Activated CD4-positive, alpha-beta T cell treated with anti-CD3 and anti-CD28 coated beads for 1 hour (primary cell): ENCODE results near the gene MAP3K6.
A peak's percentile ranks its signal among the peaks of the same experiment; 100 is the strongest.

Experiments
- DNase-seq: peaks from one replicate; pipeline ENCODE4 v3.0.0-alpha.2; 2020

The MAP3K6 gene

GRCh38 chr1:27374362-27375086, 7.8 kb upstream of the MAP3K6 start, which contains the start of gene FCN3:
Gene FCN3 (minus strand): TSS chr1:27374824. CDS start chr1:27374818, 6 bp downstream.
- no peak for DNase-seq

GRCh38 chr1:27372808-27373690, 6.3 kb upstream of the MAP3K6 start:
- DNase-seq: no peak

DNA sequence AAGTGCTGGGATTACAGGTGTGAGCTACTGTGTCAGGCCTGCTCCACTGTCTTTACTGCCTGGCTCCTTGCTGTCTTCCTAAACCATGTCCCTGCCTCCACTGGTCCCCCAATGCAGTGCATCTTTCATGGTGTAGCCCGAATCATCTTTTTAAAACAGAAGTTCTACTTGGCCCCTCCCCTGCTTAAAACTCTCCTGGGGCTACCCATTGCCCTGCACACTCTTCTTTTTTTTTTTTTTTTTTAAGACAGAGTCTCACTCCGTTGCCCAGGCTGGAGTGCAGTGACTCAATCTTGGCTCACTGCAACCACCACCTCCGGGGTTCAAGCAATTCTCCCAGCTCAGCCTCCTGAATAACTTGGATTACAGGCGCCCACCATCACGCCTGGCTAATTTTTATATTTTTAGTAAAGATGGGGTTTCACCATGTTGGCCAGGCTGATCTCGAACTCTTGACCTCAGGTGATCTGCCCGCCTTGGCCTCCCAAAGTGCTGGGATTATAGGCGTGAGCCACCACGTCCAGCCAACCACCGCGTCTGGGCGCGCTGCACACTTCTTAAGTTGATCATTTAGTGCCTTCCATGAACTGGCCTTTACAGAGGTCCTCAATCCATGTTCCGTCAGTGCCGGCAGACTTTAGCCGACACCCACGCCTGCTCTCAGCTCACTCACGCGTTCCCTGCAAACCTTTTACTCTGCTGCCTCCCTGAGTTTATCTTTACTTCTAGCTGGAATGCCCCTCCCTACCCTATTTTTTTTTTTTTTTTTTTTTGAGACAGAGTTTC, 5.5 kb upstream of the MAP3K6 start:
- no peak for DNase-seq

GRCh38 chr1:27368869-27369582, 2.3 kb upstream of the MAP3K6 start:
- DNase-seq: no peak

GRCh38 chr1:27367160-27367650, 444 bp upstream of the MAP3K6 start:
- no peak for DNase-seq

GRCh38 chr1:27366113-27366410, 699 bp downstream of the MAP3K6 start:
- DNase-seq: peak; percentile 48

GRCh38 chr1:27365372-27366112, 1.2 kb downstream of the MAP3K6 start:
- peak; percentile 60 for DNase-seq

DNA sequence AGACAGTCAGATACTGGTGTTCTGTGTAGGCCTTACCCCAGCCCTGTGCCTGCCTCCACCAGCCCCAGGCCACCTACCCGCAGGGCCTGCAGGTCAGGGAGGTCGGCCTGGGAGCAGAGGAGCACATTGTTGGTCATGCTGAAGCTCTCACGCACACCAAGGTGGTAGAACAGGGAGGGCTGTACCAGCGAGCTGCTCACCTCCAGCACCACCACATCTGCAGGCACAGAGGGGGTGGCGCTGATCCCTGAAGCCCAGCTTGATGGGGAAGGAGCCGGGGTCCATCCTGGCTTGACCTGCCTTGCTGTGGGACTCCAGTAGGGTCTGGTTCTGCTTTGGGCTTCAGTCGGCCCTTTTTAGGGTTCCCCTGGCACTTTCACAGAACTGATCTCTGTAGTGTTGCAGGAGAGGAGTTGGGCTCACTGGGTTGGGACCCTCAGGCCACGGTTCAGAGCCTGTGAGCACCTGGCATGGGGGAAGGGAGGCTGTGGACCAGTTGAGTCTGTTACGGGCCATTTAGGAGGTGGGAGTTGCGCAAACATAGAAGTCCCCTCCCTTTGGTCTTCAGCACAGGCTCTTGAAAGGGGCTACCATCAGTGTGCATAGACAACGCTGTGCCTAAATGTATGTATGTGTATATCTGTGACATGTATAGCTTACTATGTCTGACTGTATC, 1.9 kb downstream of the MAP3K6 start:
- DNase-seq: no peak

GRCh38 chr1:27363766-27364695, 2.7 kb downstream of the MAP3K6 start:
- no peak for DNase-seq

- no peak for DNase-seq
Observed at GRCh38 chr1:27361553-27361952, 5.2 kb downstream of the MAP3K6 start.

DNA sequence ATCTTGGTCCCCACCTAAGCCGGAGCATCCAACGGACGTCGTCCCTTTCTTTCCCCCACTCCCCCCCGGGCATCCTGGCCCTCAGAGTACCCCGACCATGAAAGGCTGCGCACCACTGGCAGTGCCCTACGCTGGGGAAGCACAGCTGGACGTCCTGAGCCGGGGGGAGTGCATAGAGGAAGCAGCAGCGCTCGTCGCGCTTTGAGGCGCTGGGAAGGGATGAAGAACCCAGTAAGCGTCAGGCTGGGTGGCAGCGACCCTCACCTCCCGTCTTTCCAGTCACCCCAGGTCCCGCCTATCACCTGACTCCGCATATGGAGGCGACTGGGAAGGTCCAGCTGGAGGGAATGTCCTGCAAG, 5.7 kb downstream of the MAP3K6 start:
- DNase-seq: no peak

DNA sequence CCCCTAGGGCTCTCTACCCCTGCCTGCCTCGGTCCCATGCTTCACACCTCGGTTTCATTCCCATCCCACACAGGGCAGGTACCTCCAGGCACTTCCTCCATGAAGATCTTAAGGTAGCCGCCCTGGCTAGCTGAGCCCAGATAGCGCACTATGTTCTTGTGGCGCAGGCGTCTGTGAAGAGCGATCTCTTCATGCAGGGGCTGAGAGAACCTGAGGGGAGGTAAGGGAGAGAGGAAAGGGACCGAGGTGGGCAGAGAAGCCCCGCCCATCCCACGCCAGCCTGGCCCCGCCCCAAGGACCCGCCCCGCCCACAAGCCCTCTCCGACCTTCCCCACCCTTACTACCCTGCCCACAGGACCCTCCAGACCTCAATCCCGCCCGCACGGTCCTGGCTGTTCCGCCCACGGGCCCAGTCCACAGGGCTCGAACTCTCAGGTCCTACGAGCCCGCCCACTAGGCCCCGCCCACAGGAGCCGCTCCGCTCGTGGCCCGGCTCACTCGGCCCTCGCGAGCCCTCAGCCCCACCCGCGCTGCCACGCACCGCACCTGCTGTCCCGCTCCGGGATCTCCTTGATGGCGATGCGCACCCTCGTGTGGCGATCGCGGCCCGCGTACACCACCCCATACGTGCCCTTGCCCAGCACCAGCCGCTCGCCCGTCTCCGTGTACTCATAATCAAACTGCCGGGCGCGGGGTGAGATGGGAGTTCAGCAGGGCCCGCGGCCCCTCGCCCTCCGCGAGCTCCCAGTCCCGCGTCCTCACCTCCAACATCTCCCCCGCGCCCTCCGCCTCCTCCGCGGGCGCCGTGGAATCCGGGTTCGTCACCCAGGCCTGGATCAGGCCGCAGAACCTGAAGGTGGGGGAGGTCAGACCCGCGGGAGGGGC, 6.4 kb downstream of the MAP3K6 start:
- DNase-seq: peak; percentile 26

DNA sequence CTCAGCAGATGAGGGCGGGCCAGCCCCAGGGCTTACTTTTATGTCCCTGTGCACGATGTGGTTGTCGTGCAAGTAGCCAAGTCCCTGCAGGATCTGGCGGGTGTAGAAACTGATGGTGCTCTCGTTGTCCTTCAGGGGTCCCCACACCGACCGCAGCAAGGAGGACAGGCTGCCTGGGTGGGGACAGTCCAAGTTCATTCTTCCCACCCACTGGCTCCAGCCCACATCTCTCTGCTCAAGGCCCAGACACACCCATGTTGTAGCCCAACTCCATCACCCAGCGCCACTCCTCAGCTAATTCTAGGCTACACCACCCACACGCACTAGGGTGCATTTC, 7.0 kb downstream of the MAP3K6 start:
- no peak for DNase-seq

- no peak for DNase-seq
Observed at GRCh38 chr1:27358928-27359313, 7.8 kb downstream of the MAP3K6 start.

GRCh38 chr1:27358038-27358927, 8.5 kb downstream of the MAP3K6 start:
- DNase-seq: no peak

- peak; percentile 79 for DNase-seq
Observed at GRCh38 chr1:27357281-27358037, 9.3 kb downstream of the MAP3K6 start.

DNA sequence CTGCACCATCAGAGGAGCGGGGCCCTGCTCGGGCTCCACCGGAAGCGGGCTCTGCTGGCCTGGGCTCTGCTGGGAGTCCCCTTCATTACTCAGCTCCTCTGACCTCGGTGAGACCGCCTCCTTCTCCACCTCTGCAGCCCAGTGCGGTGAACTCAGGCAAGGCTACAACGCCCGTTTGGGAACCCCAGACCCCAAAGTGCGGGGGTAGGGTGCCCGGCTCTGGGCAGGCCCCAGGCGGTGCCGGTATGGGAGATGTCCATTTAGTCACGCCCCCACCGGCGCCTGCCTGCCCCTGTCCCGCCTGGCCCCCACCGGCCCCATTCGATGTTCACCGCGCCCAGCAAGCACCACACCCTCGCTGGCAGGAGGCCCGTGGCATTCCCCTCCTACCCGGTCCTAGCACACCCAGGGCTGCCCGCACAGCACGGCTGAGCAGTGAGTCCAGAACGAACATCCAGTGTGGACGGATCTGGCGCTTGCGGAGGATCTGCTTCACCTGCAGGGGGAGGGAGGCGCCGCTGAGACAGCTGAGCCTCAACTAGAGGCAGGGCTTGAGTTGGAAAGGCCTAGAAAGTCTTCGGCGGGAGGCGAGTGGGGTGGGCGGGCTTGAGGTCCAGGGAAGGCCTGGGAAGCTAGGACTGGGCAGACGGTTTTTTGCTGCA, 10.0 kb downstream of the MAP3K6 start:
- DNase-seq: no peak
